ENCODE results near the gene MYG1. TPM values are rescaled to one million over a fixed set of nuclear protein-coding genes. Genes with fewer than 3 reads are reported as not detected.
A peak's percentile ranks its signal among the peaks of the same experiment; 100 is the strongest.

The MYG1 gene
- total and polyA plus RNA-seq, 2 of the 13 experiments (the other 11 are each of a cell fraction or from before 2014, with no cell fraction given), result 38.6 to 58.0 TPM

DNA sequence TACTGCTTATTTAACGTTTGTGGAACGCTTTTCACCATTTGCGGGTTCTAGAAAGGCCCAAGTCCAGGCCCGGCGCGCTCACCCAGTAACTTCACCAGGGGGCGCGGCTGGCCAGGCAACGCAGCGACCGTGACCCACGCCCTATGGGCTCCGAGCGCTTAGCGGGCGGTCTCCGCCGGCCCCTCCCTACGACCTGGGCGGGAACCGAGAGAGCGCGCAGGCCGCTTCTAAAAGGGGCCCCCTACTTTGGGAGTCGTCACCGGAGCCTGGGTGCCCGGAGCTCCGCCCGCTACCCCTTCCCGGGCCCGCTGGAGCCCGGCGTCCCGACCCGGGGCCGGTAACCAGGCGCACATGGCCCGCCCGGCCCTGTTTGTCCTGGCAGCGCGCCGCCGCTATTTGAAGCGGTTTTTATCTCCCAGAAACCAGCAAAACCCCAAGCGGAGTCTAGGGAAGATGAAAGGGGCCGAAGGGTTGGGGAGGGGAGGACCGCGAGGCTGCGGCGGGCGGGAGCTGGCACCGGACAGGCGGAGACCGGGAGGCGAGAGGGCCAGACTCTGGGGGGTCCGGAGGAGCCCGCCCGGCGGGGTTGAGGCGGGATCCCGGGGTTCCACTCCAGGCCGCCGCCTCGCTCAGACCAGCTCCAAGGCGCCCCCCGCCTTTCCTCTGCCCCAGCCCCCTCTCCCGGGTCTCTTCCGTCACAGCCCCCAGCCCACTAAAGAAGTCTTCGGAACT lies 25.4 kb downstream of the MYG1 start (continued):
- TF ChIP-seq KLF13 (CRISPR knock-in tag; IDR thresholded peaks at IDR 0.05), result no peak
- TF ChIP-seq ZNF614 (CRISPR knock-in tag; IDR thresholded peaks at IDR 0.05; ENCODE audit: borderline replicate concordance), result no peak
- peak; percentile 68 for TF ChIP-seq FOXO1 (CRISPR knock-in tag; IDR thresholded peaks at IDR 0.05)
- no peak for TF ChIP-seq ZFP1 (CRISPR knock-in tag; IDR thresholded peaks at IDR 0.05)
- 0 out of 2 replicates have a peak, but pooled peaks have one; percentile 66 for TF ChIP-seq ZBTB42 (CRISPR knock-in tag; IDR thresholded peaks at IDR 0.05)
- TF ChIP-seq ZC3H4 (CRISPR knock-in tag; IDR thresholded peaks at IDR 0.05; ENCODE audit: borderline replicate concordance), result no peak
- no peak for TF ChIP-seq SSRP1 (CRISPR knock-in tag; IDR thresholded peaks at IDR 0.05)
- TF ChIP-seq FOXK1 (CRISPR knock-in tag; IDR thresholded peaks at IDR 0.05; ENCODE audit: borderline replicate concordance, low read depth), result 0 out of 2 replicates have a peak, but pooled peaks have one; percentile 5
- TF ChIP-seq HHEX (CRISPR knock-in tag; IDR thresholded peaks at IDR 0.05), result no peak
- no peak for TF ChIP-seq PRMT3 (CRISPR knock-in tag; IDR thresholded peaks at IDR 0.05; ENCODE audit: borderline replicate concordance, low read depth)
- peak; percentile 43; the same call in 1 of the 2 replicates for TF ChIP-seq ZBTB10 (CRISPR knock-in tag; IDR thresholded peaks at IDR 0.05; ENCODE audit: borderline replicate concordance)
- TF ChIP-seq ZNF253 (CRISPR knock-in tag; IDR thresholded peaks at IDR 0.05; ENCODE audit: borderline replicate concordance), result no peak
- no peak for TF ChIP-seq ATF7-NPFF (CRISPR knock-in tag; IDR thresholded peaks at IDR 0.05; ENCODE audit: low read depth)
- peak; percentile 29; the same call in 1 of the 2 replicates for TF ChIP-seq FOXJ3 (CRISPR knock-in tag; IDR thresholded peaks at IDR 0.05; ENCODE audit: borderline replicate concordance)
- TF ChIP-seq CENPT (CRISPR knock-in tag; IDR thresholded peaks at IDR 0.05; ENCODE audit: low read depth), result no peak
- peak; percentile 53 for TF ChIP-seq RXRA (CRISPR knock-in tag; IDR thresholded peaks at IDR 0.05)
- TF ChIP-seq TFDP2 (CRISPR knock-in tag; IDR thresholded peaks at IDR 0.05), result peak; percentile 92
- TF ChIP-seq TOE1 (CRISPR knock-in tag; IDR thresholded peaks at IDR 0.05), result no peak
- TF ChIP-seq, protein P1, sequence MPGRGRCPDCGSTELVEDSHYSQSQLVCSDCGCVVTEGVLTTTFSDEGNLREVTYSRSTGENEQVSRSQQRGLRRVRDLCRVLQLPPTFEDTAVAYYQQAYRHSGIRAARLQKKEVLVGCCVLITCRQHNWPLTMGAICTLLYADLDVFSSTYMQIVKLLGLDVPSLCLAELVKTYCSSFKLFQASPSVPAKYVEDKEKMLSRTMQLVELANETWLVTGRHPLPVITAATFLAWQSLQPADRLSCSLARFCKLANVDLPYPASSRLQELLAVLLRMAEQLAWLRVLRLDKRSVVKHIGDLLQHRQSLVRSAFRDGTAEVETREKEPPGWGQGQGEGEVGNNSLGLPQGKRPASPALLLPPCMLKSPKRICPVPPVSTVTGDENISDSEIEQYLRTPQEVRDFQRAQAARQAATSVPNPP (CRISPR knock-in tag; IDR thresholded peaks at IDR 0.05), result peak; percentile 73; the same call in 1 of the 2 replicates
- TF ChIP-seq ZMYM3 (CRISPR knock-in tag; IDR thresholded peaks at IDR 0.05), result peak; percentile 30; the same call in 1 of the 2 replicates
- no peak for TF ChIP-seq SYNCRIP (IDR thresholded peaks at IDR 0.05; ENCODE audit: insufficient read depth, low read depth, low read length)
- peak; percentile 83 for TF ChIP-seq HNRNPK (IDR thresholded peaks at IDR 0.05; ENCODE audit: low read depth, low read length, poor library complexity, severe bottlenecking)
- peak; percentile 53 for TF ChIP-seq SKI (IDR thresholded peaks at IDR 0.05; ENCODE audit: partially characterized antibody)
- no peak for TF ChIP-seq TRIM22 (IDR thresholded peaks at IDR 0.05)

Measured in HepG2 (cell line).